DND-41 (cell line): ENCODE results near the gene DEXI.

Experiments used
- CTCF ChIP-seq: IDR thresholded peaks from 2 replicates; pipeline ENCODE4 v1.5.1; 2012; ENCODE audit warnings: borderline replicate concordance, low read length, moderate library complexity, mild to moderate bottlenecking; ENCODE audit not compliant: poor library complexity, severe bottlenecking; ENCODE audit errors: extremely low read depth
- EZH2 ChIP-seq: IDR thresholded peaks from 3 replicates; pipeline ENCODE4 v1.6.1; 2012; ENCODE audit warnings: borderline replicate concordance, low read depth, mild to moderate bottlenecking, moderate library complexity, low read length, inconsistent platforms; ENCODE audit not compliant: severe bottlenecking

- TF ChIP-seq CTCF = no peak
- no peak for TF ChIP-seq EZH2
These were observed 16.2 kb downstream of the DEXI start for GRCh38 chr16:10926094-10926493.
